ENCODE data around the gene ADI1.
A peak's percentile ranks its signal among the peaks of the same experiment; 100 is the strongest.

The ADI1 gene

GRCh38 chr2:3519255-3520205 is at the start of gene ADI1:
TSS of gene ADI1 (minus strand) at chr2:3519531. CDS start at chr2:3519487, 44 bp downstream.
- Histone ChIP-seq H3K27me3 (ENCODE audit: insufficient read depth, insufficient read length) (no peaks in the 10 kb centered on the region), H3K4me3 (ENCODE audit: insufficient read length, low read depth) (peak within 1 kb of the TSS; percentile 75), H3K4me1 (ENCODE audit: insufficient read depth, insufficient read length) (no peaks in the 10 kb centered on the region), H3K9ac (ENCODE audit: insufficient read length, low read depth) (peak within 1 kb of the TSS; percentile 82), H3K9me3 (ENCODE audit: insufficient read depth, low read length) (peaks cover 23% of the 10 kb centered on the region; the same call in 1 of the 2 replicates), H3K36me3 (ENCODE audit: insufficient read depth, insufficient read length, low read length) (peaks cover 7% of the 10 kb centered on the region)
- peak; percentile 62 for DNase-seq (ENCODE audit: low read depth, low spot score)
- TF ChIP-seq ZNF274 (IDR thresholded peaks at IDR 0.05; ENCODE audit: low read depth, low read length) = no peak
- no peak for TF ChIP-seq SUZ12 (IDR thresholded peaks at IDR 0.05; ENCODE audit: extremely low read depth, insufficient read depth, insufficient read length)
- TF ChIP-seq YY1 (IDR thresholded peaks at IDR 0.05; ENCODE audit: insufficient read depth, insufficient read length) = no peak

- Histone ChIP-seq H3K9ac (ENCODE audit: insufficient read length, low read depth) (no peak overlapping the region), H3K4me1 (ENCODE audit: insufficient read depth, insufficient read length) (no peaks in the 10 kb centered on the region), H3K9me3 (ENCODE audit: insufficient read depth, low read length) (no peaks in the 10 kb centered on the region), H3K27me3 (ENCODE audit: insufficient read depth, insufficient read length) (no peaks in the 10 kb centered on the region), H3K36me3 (ENCODE audit: insufficient read depth, insufficient read length, low read length) (peaks cover 20% of the 10 kb centered on the region), H3K4me3 (ENCODE audit: insufficient read length, low read depth) (no peak overlapping the region)
- TF ChIP-seq SUZ12 (IDR thresholded peaks at IDR 0.05; ENCODE audit: extremely low read depth, insufficient read depth, insufficient read length) = no peak
- TF ChIP-seq YY1 (IDR thresholded peaks at IDR 0.05; ENCODE audit: insufficient read depth, insufficient read length) = no peak
- no peak for TF ChIP-seq ZNF274 (IDR thresholded peaks at IDR 0.05; ENCODE audit: low read depth, low read length)
- DNase-seq (ENCODE audit: low read depth, low spot score) = no peak
Measured at GRCh38 chr2:3566806-3567205, 47.5 kb upstream of the ADI1 start.

GRCh38 chr2:3565117-3565516 is 45.8 kb upstream of the ADI1 start:
- DNase-seq (ENCODE audit: low read depth, low spot score) = no peak
- Histone ChIP-seq H3K4me1 (ENCODE audit: insufficient read depth, insufficient read length) (no peaks in the 10 kb centered on the region), H3K27me3 (ENCODE audit: insufficient read depth, insufficient read length) (no peaks in the 10 kb centered on the region), H3K9me3 (ENCODE audit: insufficient read depth, low read length) (no peaks in the 10 kb centered on the region), H3K9ac (ENCODE audit: insufficient read length, low read depth) (no peak overlapping the region), H3K4me3 (ENCODE audit: insufficient read length, low read depth) (no peak overlapping the region), H3K36me3 (ENCODE audit: insufficient read depth, insufficient read length, low read length) (peaks cover 27% of the 10 kb centered on the region)
- TF ChIP-seq YY1 (IDR thresholded peaks at IDR 0.05; ENCODE audit: insufficient read depth, insufficient read length) = no peak
- TF ChIP-seq SUZ12 (IDR thresholded peaks at IDR 0.05; ENCODE audit: extremely low read depth, insufficient read depth, insufficient read length) = no peak
- TF ChIP-seq ZNF274 (IDR thresholded peaks at IDR 0.05; ENCODE audit: low read depth, low read length) = no peak

GRCh38 chr2:3563521-3563976 is 44.2 kb upstream of the ADI1 start:
- no peak for TF ChIP-seq YY1 (IDR thresholded peaks at IDR 0.05; ENCODE audit: insufficient read depth, insufficient read length)
- no peak for TF ChIP-seq ZNF274 (IDR thresholded peaks at IDR 0.05; ENCODE audit: low read depth, low read length)
- no peak for TF ChIP-seq SUZ12 (IDR thresholded peaks at IDR 0.05; ENCODE audit: extremely low read depth, insufficient read depth, insufficient read length)
- H3K9ac ChIP-seq (ENCODE audit: insufficient read length, low read depth) = no peak overlapping the region
- H3K27me3 ChIP-seq (ENCODE audit: insufficient read depth, insufficient read length) = no peaks in the 10 kb centered on the region
- H3K4me3 ChIP-seq (ENCODE audit: insufficient read length, low read depth) = no peak overlapping the region
- H3K36me3 ChIP-seq (ENCODE audit: insufficient read depth, insufficient read length, low read length) = peaks cover 30% of the 10 kb centered on the region
- H3K4me1 ChIP-seq (ENCODE audit: insufficient read depth, insufficient read length) = no peaks in the 10 kb centered on the region
- no peaks in the 10 kb centered on the region for H3K9me3 ChIP-seq (ENCODE audit: insufficient read depth, low read length)
- no peak for DNase-seq (ENCODE audit: low read depth, low spot score)

- Histone ChIP-seq H3K9me3 (ENCODE audit: insufficient read depth, low read length) (no peaks in the 10 kb centered on the region), H3K9ac (ENCODE audit: insufficient read length, low read depth) (peak within 1 kb of the TSS; percentile 95), H3K4me3 (ENCODE audit: insufficient read length, low read depth) (peak within 1 kb of the TSS; percentile 78), H3K4me1 (ENCODE audit: insufficient read depth, insufficient read length) (no peaks in the 10 kb centered on the region), H3K36me3 (ENCODE audit: insufficient read depth, insufficient read length, low read length) (peaks cover 54% of the 10 kb centered on the region), H3K27me3 (ENCODE audit: insufficient read depth, insufficient read length) (no peaks in the 10 kb centered on the region)
- TF ChIP-seq SUZ12 (IDR thresholded peaks at IDR 0.05; ENCODE audit: extremely low read depth, insufficient read depth, insufficient read length) = no peak
- no peak for TF ChIP-seq ZNF274 (IDR thresholded peaks at IDR 0.05; ENCODE audit: low read depth, low read length)
- no peak for TF ChIP-seq YY1 (IDR thresholded peaks at IDR 0.05; ENCODE audit: insufficient read depth, insufficient read length)
- peak; percentile 99 for DNase-seq (ENCODE audit: low read depth, low spot score)
Measured at GRCh38 chr2:3558205-3559014, 39.1 kb upstream of the ADI1 start, which contains the start of gene RNASEH1. TSS of gene RNASEH1 (minus strand) at chr2:3558333. CDS start at chr2:3558260, 73 bp downstream.

- TF ChIP-seq SUZ12 (IDR thresholded peaks at IDR 0.05; ENCODE audit: extremely low read depth, insufficient read depth, insufficient read length) = no peak
- Histone ChIP-seq H3K27me3 (ENCODE audit: insufficient read depth, insufficient read length) (no peaks in the 10 kb centered on the region), H3K4me3 (ENCODE audit: insufficient read length, low read depth) (peak overlapping the region; percentile 78), H3K9me3 (ENCODE audit: insufficient read depth, low read length) (no peaks in the 10 kb centered on the region), H3K4me1 (ENCODE audit: insufficient read depth, insufficient read length) (no peaks in the 10 kb centered on the region), H3K9ac (ENCODE audit: insufficient read length, low read depth) (peak overlapping the region; percentile 95), H3K36me3 (ENCODE audit: insufficient read depth, insufficient read length, low read length) (peaks cover 59% of the 10 kb centered on the region)
- DNase-seq (ENCODE audit: low read depth, low spot score) = no peak
Measured at GRCh38 chr2:3557639-3558204, 38.4 kb upstream of the ADI1 start.

Data from NT2/D1 (cell line).